Activated CD8-positive, alpha-beta memory T cell treated with anti-CD3 and anti-CD28 coated beads for 1 hour (primary cell): Measurements from ENCODE around the gene KRT26.

Experiments used
- DNase-seq, 2 donors: peaks; one replicate each; pipeline ENCODE4 v3.0.0-alpha.2; 2020; ENCODE audit warnings: low read depth in 1 of 2; ENCODE audit errors: extremely low read depth in 1 of 2

Gene KRT26

GRCh38 chr17:40734018-40734417 is 38.0 kb downstream of the KRT26 start:
- no peak for DNase-seq

- no peak for DNase-seq
Measured at GRCh38 chr17:40730970-40731369, 41.0 kb downstream of the KRT26 start.

- DNase-seq, result no peak
Measured at GRCh38 chr17:40727447-40728231, 44.4 kb downstream of the KRT26 start.

GRCh38 chr17:40726919-40727318 is 45.1 kb downstream of the KRT26 start:
- no peak for DNase-seq

- DNase-seq, result no peak
Measured at GRCh38 chr17:40724656-40725055, 47.3 kb downstream of the KRT26 start.

DNA sequence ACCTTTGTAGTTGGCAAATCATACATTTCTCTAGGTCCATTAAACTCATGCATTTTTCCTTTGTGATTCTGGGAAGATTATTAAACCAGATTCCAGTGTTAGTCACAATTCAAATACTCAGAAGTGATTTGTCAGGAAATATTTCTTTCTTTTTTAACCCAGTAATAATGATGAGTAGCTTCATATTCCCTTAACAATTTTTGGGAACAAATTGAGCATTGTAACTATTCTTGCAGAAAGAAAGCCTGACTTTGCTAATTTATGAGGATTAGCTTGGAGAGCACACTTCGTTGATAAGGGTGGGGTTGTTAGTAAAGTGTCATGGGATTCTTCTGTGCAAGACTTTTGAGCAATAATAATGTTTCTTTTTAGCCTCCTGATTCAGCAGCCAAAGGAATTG is 49.8 kb downstream of the KRT26 start:
- no peak for DNase-seq

DNA sequence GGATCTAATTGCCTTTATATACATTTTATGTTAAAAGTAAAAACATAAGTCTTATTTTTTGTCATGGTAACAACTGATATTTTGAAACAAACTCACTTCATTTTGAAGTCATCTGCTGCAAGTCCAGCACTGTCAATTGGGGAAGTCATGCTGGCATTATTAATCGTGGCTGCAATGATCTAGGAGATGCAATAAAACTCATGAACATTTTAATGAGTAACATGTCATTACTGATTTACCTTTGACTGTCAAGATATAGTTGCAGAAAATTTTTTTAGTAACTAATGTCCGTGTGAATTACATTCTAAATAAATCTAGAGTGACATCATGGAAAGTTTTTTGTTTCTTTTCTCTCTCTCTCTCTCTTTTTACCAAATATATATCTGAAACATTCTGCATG is 51.1 kb downstream of the KRT26 start:
- no peak for DNase-seq

DNA sequence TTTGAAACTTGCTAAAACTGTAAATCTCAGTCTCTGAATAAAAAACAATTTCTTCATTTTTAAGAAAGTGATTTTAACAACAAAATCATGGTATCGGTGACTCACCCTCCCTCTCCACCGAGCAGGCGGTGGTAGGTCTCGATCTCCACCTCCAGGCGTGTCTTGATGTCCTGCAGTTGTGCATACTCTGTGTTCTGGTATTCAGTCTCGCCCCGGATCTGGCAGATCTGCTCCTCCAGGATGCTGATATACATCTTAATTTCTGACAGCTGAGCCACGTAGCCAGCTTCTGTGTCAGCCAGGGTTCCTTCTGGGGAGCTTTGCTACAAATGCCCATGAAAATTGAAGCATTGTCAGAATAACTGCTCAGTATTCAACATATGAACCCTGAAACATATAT is 53.1 kb downstream of the KRT26 start:
- no peak for DNase-seq

- no peak for DNase-seq
Measured at GRCh38 chr17:40717776-40718175, 54.2 kb downstream of the KRT26 start.
